Activated CD4-positive, alpha-beta T cell treated with anti-CD3 and anti-CD28 coated beads, Interleukin-2, Interleukin-6, amounts not matched to agents 100 ng/mL and 50 ng/mL, durations not matched to agents 16 hours and 8 hours (primary cell): Measurements from ENCODE around the gene CGNL1.

ENCODE experiments used
- DNase-seq: peaks from one replicate; pipeline ENCODE4 v3.0.0-alpha.2; 2020

The CGNL1 gene

DNA sequence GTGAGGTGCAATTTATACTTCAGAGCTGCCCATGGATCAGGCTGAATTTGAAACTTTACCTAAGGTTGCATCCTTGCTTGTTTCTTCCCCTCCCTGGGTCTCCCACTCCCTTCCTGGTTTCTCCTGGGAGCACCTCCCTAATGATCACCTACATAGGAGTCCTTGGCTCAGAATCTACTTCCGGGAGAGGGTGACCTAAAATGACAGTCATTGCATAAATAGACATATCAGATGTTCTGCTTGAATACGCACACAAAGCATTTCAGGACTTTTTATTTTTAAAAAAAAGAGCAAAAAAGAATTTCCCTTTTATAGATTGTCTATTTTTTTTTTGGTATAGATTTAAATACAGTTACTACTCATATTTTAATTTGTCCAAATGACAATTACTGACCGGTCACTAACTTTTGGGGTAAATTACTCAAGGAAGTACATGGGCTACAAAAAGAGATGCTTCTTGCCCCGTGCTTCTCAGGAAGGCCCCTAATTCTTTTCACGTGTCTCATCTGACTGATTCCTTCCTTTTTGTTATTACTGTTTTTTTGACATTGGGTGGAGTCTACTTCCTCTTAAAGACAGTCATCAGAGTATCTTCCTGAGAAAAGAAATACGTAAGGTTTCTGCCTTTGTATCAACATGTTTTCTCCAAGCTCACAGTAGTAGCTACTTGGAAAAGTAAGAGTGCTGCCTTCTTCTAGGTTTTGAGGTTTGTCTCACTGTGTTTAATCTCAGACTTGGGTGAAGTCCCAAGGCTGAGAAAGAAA, 210.5 kb downstream of the CGNL1 start:
- DNase-seq: peak; percentile 27

DNA sequence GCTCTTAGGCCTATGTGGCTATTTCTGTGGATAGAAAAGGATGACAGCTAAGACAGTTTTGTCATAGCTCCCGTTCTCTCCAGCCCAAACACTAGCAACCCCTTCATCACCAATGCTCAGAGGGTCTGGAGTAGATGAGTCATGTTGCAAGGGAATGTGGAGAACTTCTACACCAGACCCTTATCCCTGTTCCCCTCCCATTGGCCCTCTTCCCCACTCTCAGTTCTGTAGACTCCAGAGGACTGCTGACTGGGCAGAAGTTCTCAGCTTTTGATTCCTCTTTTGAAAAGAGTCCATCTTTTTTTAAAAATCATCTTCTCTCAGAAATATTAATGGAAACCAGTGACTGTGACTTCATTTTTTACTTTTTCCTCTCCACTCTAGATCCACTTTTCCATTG, 213.0 kb downstream of the CGNL1 start:
- no peak for DNase-seq

DNA sequence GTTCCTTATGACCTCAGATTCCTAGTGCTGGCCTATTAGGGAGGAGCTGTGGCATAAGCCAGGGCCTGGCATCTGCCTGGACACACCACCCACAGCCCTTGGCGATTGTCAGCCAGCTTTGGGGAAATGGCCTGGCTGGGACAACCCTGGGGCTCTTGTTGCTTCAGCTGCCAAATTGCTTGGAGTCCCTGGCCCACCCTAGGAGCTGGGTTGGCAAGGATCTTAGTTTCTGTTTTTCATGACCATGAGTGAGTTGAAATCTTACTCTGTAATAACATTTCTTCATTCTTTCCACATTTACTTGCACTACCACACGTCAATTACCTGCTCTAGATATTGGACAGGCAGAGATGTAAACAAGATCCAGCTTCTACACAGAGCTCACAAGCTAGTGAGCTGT, 213.4 kb downstream of the CGNL1 start:
- no peak for DNase-seq

DNA sequence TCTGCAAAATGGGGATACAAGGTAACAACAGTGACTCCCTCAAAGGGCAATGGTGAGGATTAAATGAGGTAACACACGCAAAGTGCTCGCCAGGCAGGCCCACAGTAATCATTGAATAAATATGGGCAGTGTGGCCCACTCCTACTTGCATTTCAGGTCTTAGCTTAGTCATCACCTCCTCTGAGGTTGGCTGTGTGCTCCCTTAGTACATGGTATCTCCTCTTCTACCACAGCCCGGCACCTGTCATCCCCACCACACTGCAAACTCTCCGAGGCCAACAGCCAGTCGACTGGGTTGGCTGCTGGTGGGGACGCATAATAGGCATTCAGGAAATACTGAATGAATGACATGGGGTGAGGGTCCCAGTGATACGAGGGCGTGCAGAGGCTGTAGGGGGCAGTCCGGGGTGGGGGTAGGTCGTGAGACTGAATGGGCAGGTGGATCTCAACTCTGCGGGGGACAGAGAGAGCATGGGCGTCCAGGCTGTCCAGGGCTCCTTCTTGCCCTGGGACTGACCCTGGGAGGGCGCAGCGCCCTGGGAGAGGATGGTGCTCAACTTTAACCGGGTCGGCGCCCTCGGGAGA, 215.0 kb downstream of the CGNL1 start:
- no peak for DNase-seq

DNA sequence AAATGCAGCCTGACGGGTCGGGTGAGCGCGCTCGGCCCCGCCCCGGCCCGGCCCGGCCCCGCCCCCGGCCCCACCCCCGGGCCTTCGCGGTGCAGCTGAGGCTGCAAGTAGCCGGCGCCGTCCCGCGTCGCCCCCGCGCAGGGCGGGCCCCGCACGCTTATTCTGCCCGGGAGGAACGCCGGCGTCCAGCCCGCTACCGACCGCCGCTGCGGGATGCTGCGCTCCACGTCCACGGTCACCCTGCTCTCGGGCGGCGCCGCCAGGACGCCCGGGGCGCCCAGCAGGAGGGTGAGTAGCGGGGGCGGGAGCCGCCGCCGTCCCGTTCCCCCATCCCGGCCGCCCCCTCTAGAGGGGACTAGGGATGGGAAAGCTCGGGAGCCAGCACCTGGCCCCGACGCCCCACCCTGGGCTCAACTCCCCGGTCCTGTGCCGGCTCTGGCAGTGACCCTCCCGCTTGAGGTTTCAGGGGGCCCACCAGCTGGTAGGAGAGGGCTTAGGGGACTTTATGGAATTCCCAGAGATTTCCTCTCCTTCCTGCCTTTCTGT, 215.6 kb downstream of the CGNL1 start, which contains the start of gene MYZAP:
Gene MYZAP (plus strand): TSS at position 83 of the 546 bp plus-strand sequence. CDS start 131 bp downstream, at position 214.
- DNase-seq: peak; percentile 38

DNA sequence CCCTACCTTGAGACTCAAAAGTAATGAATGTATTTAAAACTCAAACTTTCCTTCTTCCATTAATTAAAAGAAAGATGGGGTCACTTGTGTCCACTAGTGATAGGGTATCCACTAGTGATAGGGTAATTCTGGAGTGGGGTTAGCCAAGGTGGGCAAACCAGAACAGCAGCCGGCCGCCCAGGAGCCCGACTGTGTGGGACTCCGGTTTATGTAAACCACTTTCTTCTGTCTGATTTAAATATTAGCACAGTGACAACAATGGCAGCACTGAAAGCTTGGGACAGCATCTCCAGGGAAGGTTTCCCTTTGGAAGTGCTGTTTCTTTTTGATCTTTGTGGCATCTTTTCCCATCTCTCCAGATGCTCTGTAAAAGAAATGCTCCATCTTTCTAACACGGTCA, 216.1 kb downstream of the CGNL1 start:
- DNase-seq: no peak

DNA sequence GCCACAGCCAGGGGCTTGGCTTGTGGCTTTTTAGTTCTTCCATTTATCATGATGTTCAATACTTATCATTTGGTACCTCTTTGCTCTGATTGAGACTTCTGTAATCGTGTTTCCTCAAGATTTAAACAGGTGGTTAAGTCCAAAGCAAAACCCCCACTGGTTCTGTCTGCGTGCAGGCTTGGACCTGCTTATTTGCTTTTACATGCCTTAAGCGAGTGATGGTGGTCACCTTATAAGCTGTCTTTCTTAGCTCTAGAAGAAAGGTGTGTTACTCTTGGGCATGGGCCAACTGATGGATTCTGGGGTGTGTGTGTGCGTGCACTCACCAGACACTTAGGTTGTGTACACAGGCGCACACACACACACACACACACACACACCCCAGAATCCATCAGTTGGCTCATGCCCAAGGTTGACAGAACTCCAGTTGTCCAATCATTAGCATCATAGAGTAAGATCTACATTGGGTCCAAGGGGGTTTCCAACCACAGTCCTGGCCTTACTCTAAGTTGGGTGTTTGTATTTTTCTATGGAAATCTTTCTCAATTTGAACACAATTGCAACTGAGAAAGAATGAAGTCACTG, 216.6 kb downstream of the CGNL1 start:
- DNase-seq: no peak

DNA sequence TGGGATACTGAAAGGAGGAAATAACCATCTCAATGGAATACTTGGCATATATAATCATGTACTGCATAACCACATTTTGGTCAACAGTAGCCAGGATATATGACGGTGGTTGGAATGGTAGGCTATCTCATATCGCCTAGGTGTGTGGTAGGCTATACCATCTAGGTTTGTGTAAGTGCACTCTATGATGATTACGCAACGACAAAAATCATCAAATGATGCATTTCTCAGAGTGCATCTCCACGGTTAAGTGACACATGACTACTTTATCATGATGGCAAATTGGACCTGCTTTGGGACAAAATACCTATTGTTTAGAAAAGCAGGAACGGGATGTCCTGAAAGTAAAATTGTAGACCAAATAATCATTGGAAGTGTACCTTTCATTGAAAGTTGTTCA, 218.2 kb downstream of the CGNL1 start:
- DNase-seq: no peak

DNA sequence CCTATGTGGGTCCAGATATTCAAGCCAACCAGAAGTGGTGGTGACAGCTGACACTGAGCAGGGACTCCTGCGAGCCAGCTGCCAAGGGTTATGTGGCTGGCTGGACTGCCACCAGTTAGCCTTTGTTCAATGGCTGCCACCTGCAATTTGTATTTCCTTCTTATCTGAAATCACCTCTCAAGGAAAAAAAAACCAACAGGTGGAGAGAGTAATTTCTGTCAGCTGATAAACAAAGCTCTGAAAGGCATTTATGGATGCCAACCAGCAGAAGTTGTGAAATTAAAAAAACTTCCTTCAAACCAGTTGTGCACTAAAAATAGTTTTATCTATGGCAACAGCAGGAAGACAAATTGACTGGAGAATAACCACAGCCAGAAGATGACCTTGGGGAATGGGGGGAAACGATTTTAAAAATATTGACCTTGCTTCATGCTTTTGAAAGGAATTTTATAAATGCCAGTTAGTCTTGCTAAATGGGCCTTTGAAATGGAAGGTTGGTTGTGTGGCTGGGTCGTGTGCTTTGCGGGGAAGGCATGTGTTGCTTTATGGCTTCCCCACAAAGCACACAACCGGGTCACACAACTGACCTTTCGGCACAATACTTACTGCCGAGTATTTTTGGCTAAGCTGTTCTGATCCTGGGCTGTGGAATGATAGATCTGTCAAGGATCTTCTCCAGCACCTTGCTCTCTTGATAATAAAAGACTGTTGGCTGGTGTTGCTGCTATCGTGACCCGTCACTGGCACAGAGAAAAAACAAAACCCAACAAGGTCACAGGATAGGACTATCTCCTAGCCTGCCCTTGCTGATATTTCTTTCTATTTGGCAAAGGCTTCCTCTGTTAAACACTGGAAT, 218.9 kb downstream of the CGNL1 start:
- DNase-seq: no peak

DNA sequence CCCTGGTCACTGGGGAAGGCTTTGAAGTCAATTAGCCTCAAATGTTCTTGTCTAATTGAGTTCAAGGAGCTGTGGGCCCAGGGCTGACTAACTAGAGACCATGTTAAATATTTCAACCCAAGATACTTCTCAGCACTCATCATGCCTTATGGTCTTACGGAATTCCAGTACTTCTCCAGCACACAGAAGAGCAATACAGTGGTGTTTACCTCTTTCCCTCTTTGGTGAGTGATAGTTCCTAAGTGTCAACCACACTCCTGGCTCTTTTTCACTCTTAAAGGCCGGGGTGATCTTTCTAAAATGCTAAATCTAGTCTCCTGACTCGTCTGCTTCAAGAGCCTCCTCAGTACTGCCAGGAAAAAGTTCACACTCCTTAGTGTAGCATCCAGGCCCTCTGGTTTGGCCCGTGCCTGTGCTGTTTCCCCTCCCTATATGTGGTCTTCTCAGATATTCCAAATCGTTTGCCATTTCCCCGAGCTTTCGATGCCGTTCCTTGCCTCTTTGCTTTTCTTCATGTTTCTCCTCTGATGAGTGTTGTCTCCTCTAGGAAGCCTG, 220.1 kb downstream of the CGNL1 start:
- DNase-seq: no peak

DNA sequence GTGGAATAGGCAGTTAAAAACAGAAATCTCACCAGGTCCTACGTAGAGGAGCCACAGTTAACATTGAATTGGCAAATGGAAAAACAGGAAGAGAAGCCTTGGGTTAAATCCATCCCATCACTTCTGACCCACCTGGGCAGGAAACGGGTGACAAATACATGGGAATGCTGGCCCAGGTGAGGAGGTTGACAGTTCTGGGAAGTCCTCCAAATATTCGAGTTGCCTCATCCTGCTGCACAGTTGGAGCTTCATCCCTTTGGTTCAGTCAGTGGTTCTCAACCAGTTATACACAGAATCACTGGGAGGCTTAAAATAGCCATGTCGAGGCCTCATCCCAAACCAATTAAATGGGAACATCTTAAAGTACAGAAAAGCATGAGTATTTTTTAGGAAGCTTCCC, 220.7 kb downstream of the CGNL1 start:
- no peak for DNase-seq

DNA sequence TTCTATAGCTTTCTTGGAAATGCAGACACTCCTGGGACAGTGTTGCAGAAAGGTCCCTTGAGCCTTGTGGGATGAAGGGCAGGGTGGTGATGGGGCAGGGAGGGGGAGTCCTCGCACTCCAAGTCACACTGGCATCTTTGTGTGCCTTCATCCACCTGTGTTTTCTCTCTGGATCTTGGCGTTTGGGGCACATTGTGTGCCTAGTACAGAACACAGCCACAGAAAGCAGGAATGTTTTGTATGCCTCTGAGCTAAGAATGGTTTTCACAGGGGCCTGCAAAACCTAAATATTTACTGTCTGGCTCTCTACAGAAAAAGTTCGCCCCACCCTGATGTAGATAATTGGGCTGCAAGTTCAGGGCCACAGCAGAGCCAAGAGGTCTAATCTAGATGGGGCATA, 221.1 kb downstream of the CGNL1 start:
- DNase-seq: no peak

DNA sequence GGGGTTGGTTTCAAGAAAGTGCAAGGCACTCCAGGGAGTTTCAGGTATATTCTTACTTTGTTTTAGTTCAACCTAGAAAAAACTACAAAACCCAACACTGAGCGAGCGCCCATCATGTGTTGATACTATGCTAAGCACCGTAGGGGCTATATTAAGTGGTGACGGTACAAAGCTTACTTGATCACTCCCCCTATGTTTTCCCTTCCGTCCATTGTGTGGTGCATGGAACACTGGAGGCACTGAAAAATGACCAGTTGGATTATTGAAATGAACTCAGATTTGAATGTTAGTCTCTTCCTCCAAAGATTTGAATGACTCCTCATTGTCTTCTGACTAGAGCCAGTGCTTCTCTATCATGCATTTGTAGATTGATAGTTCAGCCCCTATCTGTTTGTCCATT, 222.0 kb downstream of the CGNL1 start:
- no peak for DNase-seq

DNA sequence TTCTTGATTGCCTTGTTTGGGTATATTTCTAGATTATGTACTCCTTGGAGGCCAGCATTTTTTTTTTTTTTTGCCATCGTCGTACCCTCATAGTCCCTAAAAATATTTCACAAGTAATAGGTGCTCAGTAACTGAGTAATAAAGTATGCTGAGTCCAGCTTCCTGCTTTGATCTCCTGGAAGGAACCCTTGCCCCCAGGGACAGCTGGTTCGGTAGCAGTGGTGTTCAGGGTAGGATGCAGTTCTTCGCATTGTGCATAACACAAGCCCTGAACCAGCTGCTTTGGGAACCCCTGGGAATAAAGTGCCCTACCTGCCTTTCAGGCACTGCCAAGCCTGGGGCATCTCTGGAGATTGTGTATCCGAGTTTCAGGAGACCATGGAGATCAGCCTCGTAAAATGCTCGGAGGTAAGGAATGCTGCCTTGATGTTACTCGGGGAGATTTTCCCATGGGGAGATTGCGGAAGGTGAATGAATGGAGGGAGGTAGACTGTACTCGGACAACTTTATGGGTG, 223.0 kb downstream of the CGNL1 start:
- no peak for DNase-seq

DNA sequence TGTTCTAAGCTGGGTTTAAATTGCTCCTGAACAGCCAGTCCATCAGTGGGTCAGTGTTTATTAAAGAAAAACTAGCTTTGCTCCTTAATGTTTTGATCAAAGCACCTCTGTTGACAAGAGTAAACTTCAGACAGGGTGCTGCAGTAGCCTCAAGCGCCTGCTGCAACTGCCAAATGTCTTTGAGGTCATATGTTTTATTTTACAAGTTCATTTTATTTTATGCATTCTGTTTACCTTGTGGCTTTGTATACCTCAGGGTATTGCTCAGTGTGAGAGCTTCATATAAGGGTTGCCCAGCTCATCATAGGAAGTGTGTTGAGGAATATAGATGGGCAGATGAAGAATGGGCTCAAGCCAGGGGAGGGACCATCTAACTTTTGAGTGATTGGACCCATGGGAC, 223.9 kb downstream of the CGNL1 start:
- no peak for DNase-seq
